GM18511 (cell line): ENCODE measurements around the gene OR2D3.
"Not testable (repeated sequence)": the region's sequence is repeated elsewhere in the genome, so short reads cannot be mapped to it uniquely, and the experiment has no call there.

ENCODE experiments used
- ATAC-seq: cut with Tn5 transposase; IDR thresholded peaks from one replicate; pipeline ENCODE4 v1.9.1; 2021; ENCODE audit warnings: mild to moderate bottlenecking, moderate library complexity; ENCODE audit not compliant: unreplicated experiment

The OR2D3 gene

DNA sequence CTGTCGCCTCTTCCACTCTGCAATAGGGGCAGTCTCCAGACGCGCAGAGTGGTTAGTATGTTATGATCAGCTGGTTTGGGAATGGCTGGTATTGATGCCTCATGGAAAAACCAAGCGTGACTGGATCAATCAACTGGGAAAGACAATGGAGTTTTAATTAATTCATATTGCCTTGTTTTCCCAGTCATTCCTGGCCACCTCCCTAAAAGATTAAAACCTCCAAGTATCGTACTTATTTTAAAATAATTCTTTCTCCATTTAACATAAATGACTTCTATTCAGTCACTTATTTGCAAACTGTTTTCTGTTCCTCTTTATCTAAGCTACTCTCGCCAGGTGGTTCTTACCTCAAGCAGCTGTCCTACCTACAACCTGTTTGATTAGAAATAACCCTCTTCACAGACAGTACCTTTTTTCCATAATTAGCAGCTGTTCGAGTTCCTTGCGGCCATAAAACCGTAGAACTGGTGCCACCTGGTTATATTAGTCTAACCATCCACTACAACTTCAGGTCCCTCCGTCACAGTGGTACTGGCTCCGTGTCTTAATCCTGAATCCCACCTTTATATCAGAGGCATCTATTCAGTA is 6.3 kb downstream of the OR2D3 start:
- peak; percentile 57 for ATAC-seq

DNA sequence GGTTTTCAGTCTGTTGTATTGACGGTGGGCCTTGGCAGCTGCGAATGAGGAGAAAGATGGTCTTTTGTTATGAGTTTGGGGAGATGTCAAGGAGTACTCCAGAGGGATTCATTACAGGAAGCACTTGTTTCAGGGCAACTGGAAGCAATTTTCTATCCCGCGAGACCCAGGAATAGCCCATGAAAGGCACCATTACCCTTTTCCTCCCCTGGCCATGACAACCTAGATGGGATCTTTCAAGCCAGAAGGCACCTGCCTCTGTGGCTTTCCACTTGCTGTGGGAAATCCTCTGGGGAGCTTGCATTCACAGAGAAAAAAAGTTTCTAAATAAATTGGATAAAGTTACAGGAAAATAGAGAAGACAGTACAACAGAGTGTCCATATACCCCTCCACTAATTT is 8.1 kb downstream of the OR2D3 start:
- ATAC-seq: no peak

DNA sequence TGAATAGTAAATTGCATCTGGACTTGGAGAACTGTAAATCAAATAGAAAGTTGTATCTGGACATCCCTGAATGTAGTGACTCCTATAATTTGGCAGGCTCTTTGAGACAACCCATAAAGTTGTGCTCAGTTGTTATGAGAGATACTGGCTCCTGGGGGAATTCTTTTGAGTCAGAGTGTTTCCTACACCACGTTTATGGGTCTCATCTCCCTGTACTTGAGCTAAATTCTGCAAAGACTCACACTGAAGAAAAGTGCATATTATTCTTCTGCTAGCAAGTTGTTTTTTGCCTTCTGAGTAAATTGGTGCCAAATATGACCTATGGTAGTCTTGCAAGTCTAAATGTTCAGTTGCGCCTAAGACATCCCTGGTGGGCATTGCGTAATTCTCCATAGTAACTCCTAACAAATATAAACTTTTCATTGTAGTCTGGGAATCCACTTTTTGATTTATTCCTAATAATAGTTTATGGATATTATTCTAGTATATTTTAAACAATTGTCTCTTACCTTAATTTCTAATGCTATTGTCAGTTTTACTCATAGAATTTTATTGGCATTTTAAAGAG is 10.4 kb downstream of the OR2D3 start:
- no peak for ATAC-seq

DNA sequence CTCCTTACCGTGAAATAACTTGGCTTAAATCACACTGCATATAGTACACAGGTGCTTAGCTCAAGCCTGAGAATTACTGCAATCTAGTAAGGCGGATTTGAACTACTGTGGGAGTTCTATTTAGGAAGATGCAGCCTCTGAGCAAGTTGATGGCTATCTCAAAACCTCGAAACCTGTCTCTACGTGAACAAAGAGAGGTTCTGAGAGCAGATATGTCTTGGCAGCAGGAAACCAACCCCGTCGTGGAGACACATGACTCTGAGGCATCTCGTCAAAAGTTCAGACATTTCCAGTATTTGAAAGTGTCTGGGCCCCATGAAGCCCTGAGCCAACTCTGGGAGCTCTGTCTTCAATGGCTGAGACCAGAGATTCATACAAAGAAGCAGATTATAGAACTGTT is 11.3 kb downstream of the OR2D3 start:
- no peak for ATAC-seq

DNA sequence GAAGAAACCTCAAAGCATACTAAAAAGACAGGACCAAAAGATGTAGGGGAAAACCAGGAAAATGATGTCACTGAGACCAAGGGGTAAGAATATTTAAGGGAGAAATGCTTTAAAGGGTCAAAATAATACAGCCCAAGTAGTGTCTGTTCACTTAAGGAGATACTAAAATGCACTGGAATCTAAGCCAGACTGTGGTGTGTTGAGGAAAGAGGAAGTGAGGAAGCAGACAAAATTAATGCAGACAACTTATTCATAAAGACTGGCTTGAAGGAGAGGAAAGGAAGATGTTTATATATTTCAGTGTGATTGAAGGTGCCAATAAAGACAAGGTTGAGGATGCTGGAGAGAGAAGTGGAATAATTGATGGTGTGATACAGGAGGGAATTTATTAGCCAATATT is 21.2 kb downstream of the OR2D3 start:
- ATAC-seq: no peak

DNA sequence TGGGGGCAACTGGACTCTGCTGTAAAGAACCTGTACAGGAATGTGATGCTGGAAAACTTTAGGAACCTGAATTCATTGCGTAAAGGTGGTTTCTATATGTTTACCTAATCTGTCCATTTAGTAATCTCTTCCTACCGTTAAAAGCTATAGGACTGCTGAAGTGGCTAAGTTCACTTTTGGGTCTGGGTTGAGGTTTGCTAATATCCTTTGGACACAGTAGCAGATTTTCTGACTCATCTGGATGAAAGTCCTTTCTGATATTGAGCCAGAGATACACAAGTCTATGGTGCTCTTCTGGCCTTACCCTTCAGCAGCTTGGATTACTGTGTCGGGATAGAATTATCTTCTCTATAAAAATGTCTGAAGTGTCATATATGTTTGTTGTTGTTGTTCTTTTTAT is 22.3 kb downstream of the OR2D3 start:
- no peak for ATAC-seq

DNA sequence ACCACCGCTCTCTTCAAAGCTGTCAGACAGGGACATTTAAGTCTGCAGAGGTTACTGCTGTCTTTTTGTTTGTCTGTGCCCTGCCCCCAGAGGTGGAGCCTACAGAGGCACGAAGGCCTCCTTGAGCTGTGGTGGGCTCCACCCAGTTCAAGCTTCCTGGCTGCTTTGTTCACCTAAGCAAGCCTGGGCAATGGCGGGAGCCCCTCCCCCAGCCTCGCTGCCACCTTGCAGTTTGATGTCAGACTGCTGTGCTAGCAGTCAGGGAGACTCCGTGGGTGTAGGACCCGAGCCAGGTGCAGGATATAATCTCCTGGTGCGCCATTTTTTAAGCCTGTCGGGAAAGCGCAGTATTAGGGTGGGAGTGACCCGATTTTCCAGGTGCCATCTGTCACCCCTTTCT is 33.4 kb downstream of the OR2D3 start:
- ATAC-seq: not testable (repeated sequence)

DNA sequence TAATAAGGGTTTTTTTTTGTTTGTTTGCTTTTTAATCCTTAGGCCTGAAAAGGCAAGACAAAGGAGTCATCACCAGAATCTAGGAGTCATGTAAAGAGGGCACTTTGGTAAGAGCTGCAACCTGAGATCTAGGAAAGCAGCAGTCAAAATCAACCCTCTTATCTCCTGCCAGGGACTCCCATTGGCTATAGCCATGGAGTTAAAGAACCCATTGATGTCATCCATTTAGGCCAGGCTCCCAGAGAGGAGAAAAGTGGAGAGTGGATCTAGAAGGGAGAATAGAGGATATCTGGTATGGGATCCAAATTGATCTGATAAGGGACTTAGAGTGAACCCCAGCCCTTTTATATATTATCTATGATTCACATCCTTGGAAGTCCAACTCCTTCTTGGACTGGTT is 41.3 kb downstream of the OR2D3 start:
- no peak for ATAC-seq

DNA sequence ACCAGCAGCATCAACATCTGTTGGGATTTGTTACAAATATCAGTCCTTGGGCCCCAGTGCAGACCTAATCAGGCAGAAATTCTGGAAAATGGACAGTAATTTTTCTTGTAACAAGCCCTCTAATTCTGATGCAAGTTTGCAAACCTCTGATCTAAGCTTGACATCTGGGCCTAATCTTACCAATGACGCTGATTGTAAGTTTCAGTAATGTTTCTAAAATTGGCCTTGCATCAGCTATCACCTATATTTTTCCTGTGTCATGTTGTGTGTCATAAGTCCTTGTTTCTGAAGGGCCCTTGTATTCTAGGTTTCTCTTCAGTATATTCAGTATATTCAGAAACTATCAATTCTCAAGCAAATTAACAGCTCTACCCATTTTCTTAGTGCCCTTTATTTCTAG is 41.9 kb downstream of the OR2D3 start:
- peak; percentile 80 for ATAC-seq

DNA sequence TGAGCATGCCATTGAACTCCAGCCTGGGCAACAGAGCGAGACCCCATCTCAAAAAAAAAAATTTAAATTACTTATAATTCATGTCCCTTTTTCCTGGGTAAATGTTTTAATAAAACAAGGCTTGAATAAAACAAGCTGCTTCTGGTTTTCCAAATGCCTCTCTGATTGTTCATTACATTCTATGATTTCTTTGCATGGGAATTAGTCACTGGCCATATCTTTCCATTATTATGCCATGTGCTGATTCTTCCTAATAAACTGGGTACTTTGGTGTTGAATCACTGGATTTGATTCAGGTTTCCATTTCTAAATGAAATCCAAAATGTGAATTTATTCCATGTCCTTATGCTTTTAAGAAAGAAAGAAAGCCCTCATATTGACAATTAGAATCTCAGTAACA is 48.0 kb downstream of the OR2D3 start:
- ATAC-seq: no peak

DNA sequence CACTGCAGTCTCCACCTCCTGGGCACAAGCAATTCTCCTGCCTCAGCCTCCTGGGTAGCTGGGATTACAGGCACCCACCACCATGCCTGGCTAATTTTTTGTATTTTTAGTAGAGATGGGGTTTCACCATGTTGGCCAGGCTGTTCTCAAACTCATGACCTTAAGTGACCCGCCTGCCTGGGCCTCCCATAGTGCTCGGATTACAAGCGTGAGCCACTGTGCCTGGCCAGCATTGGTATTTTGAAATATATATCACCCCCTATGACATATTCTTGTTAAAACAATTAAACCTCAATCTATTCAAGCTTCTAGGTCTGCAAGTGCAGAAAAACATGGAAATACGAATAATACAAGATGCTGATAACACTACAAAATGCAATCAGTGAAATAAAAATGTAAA is 49.1 kb downstream of the OR2D3 start:
- ATAC-seq: not testable (repeated sequence)
